ENCODE results near the gene SUGCT. TPM values are rescaled to one million over a fixed set of nuclear protein-coding genes. Genes with fewer than 3 reads are reported as not detected.

The SUGCT gene
- total and polyA plus RNA-seq, 9 of the 15 experiments (the other 6 are each of a cell fraction or from before 2014, with no cell fraction given), result 0.58 to 2.5 (median 1.4) TPM

DNA sequence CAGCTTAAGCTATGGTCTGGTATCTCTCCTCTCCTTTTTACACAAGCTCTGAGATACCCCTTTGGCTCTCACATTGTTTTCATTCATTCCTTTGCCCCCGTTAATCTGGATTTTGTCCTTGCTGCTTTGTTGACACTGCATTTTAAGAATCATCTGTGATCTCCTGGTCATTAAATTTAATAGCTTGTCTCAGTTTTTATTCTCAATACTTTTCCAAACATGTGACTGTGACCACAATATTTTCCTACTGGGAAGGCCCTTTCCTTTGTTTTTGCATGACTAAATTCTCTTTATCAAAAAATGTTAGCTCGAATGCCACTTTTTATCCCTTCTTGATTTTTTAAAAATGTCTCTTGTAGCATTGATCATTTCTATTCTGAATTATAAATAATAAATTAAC, 171.2 kb downstream of the SUGCT start:
- Histone ChIP-seq H3K9me1 (ENCODE audit: control insufficient read depth, insufficient read depth, low read length) (no peaks in the 10 kb centered on the region), H3K27me3 (ENCODE audit: control insufficient read depth in 2 of 2, insufficient read depth in 2 of 2, low read length in 2 of 2) (no peaks in the 10 kb centered on the region), H2AFZ (ENCODE audit: low read depth, low read length) (no peak overlapping the region), H3K27ac (ENCODE audit: extremely low read depth, low read depth, low read length) (no peak overlapping the region), H3K4me2 (ENCODE audit: insufficient read depth, low read length) (no peak overlapping the region), H3K36me3 (ENCODE audit: control insufficient read depth, insufficient read depth, low read length) (no peaks in the 10 kb centered on the region), H4K20me1 (replicated peaks; ENCODE audit: control insufficient read depth, insufficient read depth, low read length) (no peaks in the 10 kb centered on the region), H3K9ac (ENCODE audit: insufficient read depth in 1 of 2, low read depth in 2 of 2, low read length in 2 of 2) (no peak overlapping the region), H3K9me3 (replicated peaks; ENCODE audit: control insufficient read depth, insufficient read depth, low read depth, low read length) (no peaks in the 10 kb centered on the region), H3K4me3 (no peak overlapping the region), H3K4me1 (replicated peaks in 1 of 2; ENCODE audit: control insufficient read depth in 2 of 2, insufficient read depth in 2 of 2, low read length in 2 of 2) (no peaks in the 10 kb centered on the region), H3K79me2 (ENCODE audit: control insufficient read depth, insufficient read depth, low read length) (no peaks in the 10 kb centered on the region)
- FAIRE-seq (no peak), DNase-seq (ENCODE audit: extremely low read depth in 1 of 4, low spot score in 3 of 4) (no peak), ATAC-seq (no peak)
- BruUV-seq (replicated peaks), result no TSS peak
- TF ChIP-seq SMAD2 (IDR thresholded peaks at IDR 0.05; ENCODE audit: low read depth, low read length), result no peak
- TF ChIP-seq HMGN3 (IDR thresholded peaks at IDR 0.05; ENCODE audit: borderline replicate concordance, extremely low read depth, insufficient read length, low read depth, low read length), result no peak
- TF ChIP-seq ZSCAN29 (IDR thresholded peaks at IDR 0.05), result no peak
- TF ChIP-seq FOS (IDR thresholded peaks at IDR 0.05; ENCODE audit: extremely low read depth, insufficient read length), result no peak
- no peak for TF ChIP-seq ZNF184 (CRISPR knock-in tag; IDR thresholded peaks at IDR 0.05)
- no peak for TF ChIP-seq ZNF133 (CRISPR knock-in tag; IDR thresholded peaks at IDR 0.05)
- TF ChIP-seq ZNF644 (tag; IDR thresholded peaks at IDR 0.05; ENCODE audit: low read depth), result no peak
- TF ChIP-seq DDX20 (tag; IDR thresholded peaks at IDR 0.05; ENCODE audit: low read depth), result no peak
- TF ChIP-seq MAFG (tag; conservative IDR thresholded peaks at IDR 0.05), result no peak
- no peak for TF ChIP-seq KLF1 (tag; IDR thresholded peaks at IDR 0.05)
- no peak for TF ChIP-seq TEAD1 (CRISPR knock-in tag; IDR thresholded peaks at IDR 0.05)
- POLR2A ChIA-PET, result no interaction called here
- intact Hi-C loops (cut with micrococcal nuclease) (no loop called here), in situ Hi-C loops (cut with MboI) (no loop called here)
- CTCF ChIA-PET (ENCODE audit: low intra/inter-chr PET ratio), result no interaction called here
- 0% methylated on average over 2 of the region's 2 CpGs for WGBS (ENCODE audit: insufficient coverage, low coverage, missing lambda C conversion rate)

All from K562 (cell line).